ENCODE data around the gene DGKQ. TPM values are rescaled to one million over a fixed set of nuclear protein-coding genes. Genes with fewer than 3 reads are reported as not detected.

The DGKQ gene
- total and polyA plus RNA-seq, 2 donors from 2014 or later: 3.5 to 13.7 TPM

- FAIRE-seq: no peak
- peaks cover 0 to 34% (median 14%) of the 10 kb centered on the region in 3 donors for H3K4me1 ChIP-seq (ENCODE audit: control insufficient read depth in 2 of 3, insufficient read depth in 2 of 3, low read depth in 1 of 3, low read length in 3 of 3)
- TF ChIP-seq, protein P1, sequence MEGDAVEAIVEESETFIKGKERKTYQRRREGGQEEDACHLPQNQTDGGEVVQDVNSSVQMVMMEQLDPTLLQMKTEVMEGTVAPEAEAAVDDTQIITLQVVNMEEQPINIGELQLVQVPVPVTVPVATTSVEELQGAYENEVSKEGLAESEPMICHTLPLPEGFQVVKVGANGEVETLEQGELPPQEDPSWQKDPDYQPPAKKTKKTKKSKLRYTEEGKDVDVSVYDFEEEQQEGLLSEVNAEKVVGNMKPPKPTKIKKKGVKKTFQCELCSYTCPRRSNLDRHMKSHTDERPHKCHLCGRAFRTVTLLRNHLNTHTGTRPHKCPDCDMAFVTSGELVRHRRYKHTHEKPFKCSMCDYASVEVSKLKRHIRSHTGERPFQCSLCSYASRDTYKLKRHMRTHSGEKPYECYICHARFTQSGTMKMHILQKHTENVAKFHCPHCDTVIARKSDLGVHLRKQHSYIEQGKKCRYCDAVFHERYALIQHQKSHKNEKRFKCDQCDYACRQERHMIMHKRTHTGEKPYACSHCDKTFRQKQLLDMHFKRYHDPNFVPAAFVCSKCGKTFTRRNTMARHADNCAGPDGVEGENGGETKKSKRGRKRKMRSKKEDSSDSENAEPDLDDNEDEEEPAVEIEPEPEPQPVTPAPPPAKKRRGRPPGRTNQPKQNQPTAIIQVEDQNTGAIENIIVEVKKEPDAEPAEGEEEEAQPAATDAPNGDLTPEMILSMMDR (IDR thresholded peaks at IDR 0.05; ENCODE audit: borderline replicate concordance, extremely low read depth, insufficient read depth): no peak
- H3K4me3 ChIP-seq (ENCODE audit: low read length in 3 of 3): peak overlapping the region in 1 of 3 donors; percentile 80
- peak overlapping the region in 1 of 3 donors; percentile 34 for H3K9ac ChIP-seq (ENCODE audit: low read length in 3 of 3)
- H3K27ac ChIP-seq (ENCODE audit: low read depth in 2 of 2, low read length in 2 of 2): peak overlapping the region in 1 of 2 donors; percentile 51
- H3K36me3 ChIP-seq (ENCODE audit: control insufficient read depth in 2 of 3, insufficient read depth in 3 of 3, low read length in 3 of 3): peaks cover 0 to 4% (median 4%) of the 10 kb centered on the region in 3 donors
- peak in 2 of 5 donors; percentile 64 to 81 for DNase-seq
- intact Hi-C loops (cut with DNase I): no loop called here
- no peaks in the 10 kb centered on the region for H3K9me3 ChIP-seq (ENCODE audit: control insufficient read depth in 2 of 3, insufficient read depth in 1 of 3, low read length in 3 of 3)
- H3K27me3 ChIP-seq (ENCODE audit: control insufficient read depth, insufficient read depth, low read length): no peaks in the 10 kb centered on the region
Observed at GRCh38 chr4:987624-988513, 14.5 kb upstream of the DGKQ start.

DNA sequence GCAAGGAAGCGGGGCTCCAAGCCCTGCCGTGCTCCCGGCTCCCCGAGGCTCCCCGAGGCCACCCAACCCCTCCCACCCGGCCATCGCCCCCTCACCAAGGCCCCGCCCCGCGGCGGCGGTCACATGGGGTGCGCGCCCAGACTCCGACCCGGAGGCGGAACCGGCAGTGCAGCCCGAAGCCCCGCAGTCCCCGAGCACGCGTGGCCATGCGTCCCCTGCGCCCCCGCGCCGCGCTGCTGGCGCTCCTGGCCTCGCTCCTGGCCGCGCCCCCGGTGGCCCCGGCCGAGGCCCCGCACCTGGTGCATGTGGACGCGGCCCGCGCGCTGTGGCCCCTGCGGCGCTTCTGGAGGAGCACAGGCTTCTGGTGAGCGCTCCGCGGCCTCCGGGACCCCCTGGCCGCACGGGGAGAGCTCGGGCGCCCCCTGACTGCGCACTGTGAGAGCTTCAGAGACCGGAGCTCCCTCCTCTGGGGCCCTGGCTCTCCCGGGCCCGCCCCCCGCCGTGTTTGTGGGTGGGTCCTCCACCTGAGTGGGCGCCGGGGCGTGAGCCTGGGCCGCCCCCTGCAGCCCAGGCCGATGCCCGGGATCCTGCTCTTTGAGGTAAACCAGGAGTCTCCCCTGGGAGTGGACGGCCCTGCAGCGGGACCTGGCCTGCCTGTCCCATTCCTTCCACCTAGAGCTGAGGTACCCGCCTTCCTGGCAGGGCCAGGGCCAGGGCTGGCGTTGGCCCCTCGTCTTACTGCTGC lies 13.7 kb upstream of the DGKQ start, which contains the start of gene IDUA:
Gene IDUA (plus strand): TSS at position 166 of the 745 bp plus-strand sequence. CDS start 41 bp downstream, at position 207.
- peak within 1 kb of the TSS; percentile 66 to 80 (median 78) for H3K4me3 ChIP-seq (ENCODE audit: low read length in 3 of 3)
- TF ChIP-seq, protein P1 (IDR thresholded peaks at IDR 0.05; ENCODE audit: borderline replicate concordance, extremely low read depth, insufficient read depth): peak; percentile 38
- DNase-seq: peak; percentile 89 to 94 (median 92)

GRCh38 chr4:986428-986878 lies 13.1 kb upstream of the DGKQ start:
- Histone ChIP-seq H3K9ac (ENCODE audit: low read length in 3 of 3) (peak overlapping the region; percentile 2 to 88 (median 62)), H3K4me1 (ENCODE audit: control insufficient read depth in 2 of 3, insufficient read depth in 2 of 3, low read depth in 1 of 3, low read length in 3 of 3) (peaks cover 0 to 22% (median 10%) of the 10 kb centered on the region in 3 donors), H3K27me3 (ENCODE audit: control insufficient read depth, insufficient read depth, low read length) (no peaks in the 10 kb centered on the region), H3K27ac (ENCODE audit: low read depth in 2 of 2, low read length in 2 of 2) (peak overlapping the region in 1 of 2 donors; percentile 74), H3K9me3 (ENCODE audit: control insufficient read depth in 2 of 3, insufficient read depth in 1 of 3, low read length in 3 of 3) (no peaks in the 10 kb centered on the region), H3K36me3 (ENCODE audit: control insufficient read depth in 2 of 3, insufficient read depth in 3 of 3, low read length in 3 of 3) (peaks cover 0 to 4% (median 4%) of the 10 kb centered on the region in 3 donors), H3K4me3 (ENCODE audit: low read length in 3 of 3) (peak overlapping the region; percentile 66 to 80 (median 78))
- intact Hi-C loops (cut with DNase I): no loop called here
- FAIRE-seq: no peak
- TF ChIP-seq, protein P1 (IDR thresholded peaks at IDR 0.05; ENCODE audit: borderline replicate concordance, extremely low read depth, insufficient read depth): no peak
- no peak for DNase-seq

More for the DNA sequence above, 13.7 kb upstream of the DGKQ start, which contains the start of gene IDUA:
- peaks cover 0 to 4% (median 4%) of the 10 kb centered on the region in 3 donors for H3K36me3 ChIP-seq (ENCODE audit: control insufficient read depth in 2 of 3, insufficient read depth in 3 of 3, low read length in 3 of 3)
- H3K9me3 ChIP-seq (ENCODE audit: control insufficient read depth in 2 of 3, insufficient read depth in 1 of 3, low read length in 3 of 3): no peaks in the 10 kb centered on the region
- H3K9ac ChIP-seq (ENCODE audit: low read length in 3 of 3): peak within 1 kb of the TSS; percentile 2 to 88 (median 62)
- no peak for FAIRE-seq
- no peaks in the 10 kb centered on the region for H3K27me3 ChIP-seq (ENCODE audit: control insufficient read depth, insufficient read depth, low read length)
- peak within 1 kb of the TSS in 1 of 2 donors; percentile 74 for H3K27ac ChIP-seq (ENCODE audit: low read depth in 2 of 2, low read length in 2 of 2)
- peaks cover 0 to 26% (median 14%) of the 10 kb centered on the region in 3 donors for H3K4me1 ChIP-seq (ENCODE audit: control insufficient read depth in 2 of 3, insufficient read depth in 2 of 3, low read depth in 1 of 3, low read length in 3 of 3)
- intact Hi-C loops (cut with DNase I): no loop called here

Measured in kidney (tissue), 14 donors.